ENCODE data around the gene RBFOX1.

The RBFOX1 gene

DNA sequence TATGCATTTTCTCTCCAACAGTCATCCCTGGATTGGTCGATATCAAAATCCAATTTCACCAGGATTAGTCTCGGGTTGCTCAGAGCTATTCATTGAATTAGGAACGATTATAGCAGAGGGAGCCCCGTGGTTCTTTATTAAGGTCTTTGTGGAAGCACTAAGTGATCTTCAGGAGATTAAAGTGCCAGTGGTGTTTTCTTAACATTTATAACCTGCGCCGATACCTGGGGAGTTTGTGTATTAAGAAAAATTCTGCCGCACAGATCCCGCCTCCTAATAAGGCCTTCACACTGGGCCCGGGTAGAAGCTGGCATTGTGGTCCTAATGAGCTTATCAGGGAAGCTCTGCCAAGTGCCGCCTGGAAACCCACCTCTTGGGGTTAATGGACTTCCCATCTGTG lies 238.7 kb downstream of the RBFOX1 start:
- Histone ChIP-seq H3K4me3 (no peak overlapping the region), H3K27ac (no peak overlapping the region)
- no peak for DNase-seq (ENCODE audit: low spot score)
- TF ChIP-seq, protein P1, sequence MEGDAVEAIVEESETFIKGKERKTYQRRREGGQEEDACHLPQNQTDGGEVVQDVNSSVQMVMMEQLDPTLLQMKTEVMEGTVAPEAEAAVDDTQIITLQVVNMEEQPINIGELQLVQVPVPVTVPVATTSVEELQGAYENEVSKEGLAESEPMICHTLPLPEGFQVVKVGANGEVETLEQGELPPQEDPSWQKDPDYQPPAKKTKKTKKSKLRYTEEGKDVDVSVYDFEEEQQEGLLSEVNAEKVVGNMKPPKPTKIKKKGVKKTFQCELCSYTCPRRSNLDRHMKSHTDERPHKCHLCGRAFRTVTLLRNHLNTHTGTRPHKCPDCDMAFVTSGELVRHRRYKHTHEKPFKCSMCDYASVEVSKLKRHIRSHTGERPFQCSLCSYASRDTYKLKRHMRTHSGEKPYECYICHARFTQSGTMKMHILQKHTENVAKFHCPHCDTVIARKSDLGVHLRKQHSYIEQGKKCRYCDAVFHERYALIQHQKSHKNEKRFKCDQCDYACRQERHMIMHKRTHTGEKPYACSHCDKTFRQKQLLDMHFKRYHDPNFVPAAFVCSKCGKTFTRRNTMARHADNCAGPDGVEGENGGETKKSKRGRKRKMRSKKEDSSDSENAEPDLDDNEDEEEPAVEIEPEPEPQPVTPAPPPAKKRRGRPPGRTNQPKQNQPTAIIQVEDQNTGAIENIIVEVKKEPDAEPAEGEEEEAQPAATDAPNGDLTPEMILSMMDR (IDR thresholded peaks at IDR 0.05), result no peak

GRCh38 chr16:7577588-7577987 lies 244.9 kb downstream of the RBFOX1 start:
- no peak for DNase-seq (ENCODE audit: low spot score)
- TF ChIP-seq, protein P1 (IDR thresholded peaks at IDR 0.05), result no peak
- no peak overlapping the region for H3K27ac ChIP-seq
- no peak overlapping the region for H3K4me3 ChIP-seq

DNA sequence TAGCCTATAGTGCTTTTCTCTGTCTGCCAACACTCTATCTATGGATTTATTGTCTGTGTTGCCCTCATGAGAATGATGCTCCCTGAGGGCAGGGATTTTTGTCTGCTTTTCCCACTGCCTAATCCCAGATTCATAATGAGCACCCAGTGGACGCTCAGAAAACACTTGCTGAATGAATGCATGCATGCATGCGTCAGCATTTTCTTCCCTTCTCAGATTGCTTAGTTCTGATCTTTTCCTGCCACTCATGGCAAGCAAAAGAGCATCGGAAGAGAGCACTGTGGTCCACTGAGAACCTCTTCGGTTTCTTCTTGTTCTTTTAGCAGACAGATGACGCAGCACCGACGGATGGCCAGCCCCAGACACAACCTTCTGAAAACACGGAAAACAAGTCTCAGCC lies 246.8 kb downstream of the RBFOX1 start:
- TF ChIP-seq, protein P1 (IDR thresholded peaks at IDR 0.05), result no peak
- no peak for DNase-seq (ENCODE audit: low spot score)
- Histone ChIP-seq H3K27ac (no peak overlapping the region), H3K4me3 (no peak overlapping the region)

- Histone ChIP-seq H3K4me3 (no peak overlapping the region), H3K27ac (no peak overlapping the region)
- TF ChIP-seq, protein P1 (IDR thresholded peaks at IDR 0.05), result no peak
- DNase-seq (ENCODE audit: low spot score), result no peak
Measured at GRCh38 chr16:7581175-7581574, 248.5 kb downstream of the RBFOX1 start.

- TF ChIP-seq, protein P1 (IDR thresholded peaks at IDR 0.05), result no peak
Measured at GRCh38 chr16:7583396-7583795, 250.8 kb downstream of the RBFOX1 start.

GRCh38 chr16:7584561-7584960 lies 251.9 kb downstream of the RBFOX1 start:
- DNase-seq (ENCODE audit: low spot score), result no peak
- Histone ChIP-seq H3K4me3 (no peak overlapping the region), H3K27ac (no peak overlapping the region)
- TF ChIP-seq, protein P1 (IDR thresholded peaks at IDR 0.05), result no peak

More at GRCh38 chr16:7583396-7583795, 250.8 kb downstream of the RBFOX1 start:
- H3K27ac ChIP-seq, result no peak overlapping the region
- DNase-seq (ENCODE audit: low spot score), result no peak
- no peak overlapping the region for H3K4me3 ChIP-seq

DNA sequence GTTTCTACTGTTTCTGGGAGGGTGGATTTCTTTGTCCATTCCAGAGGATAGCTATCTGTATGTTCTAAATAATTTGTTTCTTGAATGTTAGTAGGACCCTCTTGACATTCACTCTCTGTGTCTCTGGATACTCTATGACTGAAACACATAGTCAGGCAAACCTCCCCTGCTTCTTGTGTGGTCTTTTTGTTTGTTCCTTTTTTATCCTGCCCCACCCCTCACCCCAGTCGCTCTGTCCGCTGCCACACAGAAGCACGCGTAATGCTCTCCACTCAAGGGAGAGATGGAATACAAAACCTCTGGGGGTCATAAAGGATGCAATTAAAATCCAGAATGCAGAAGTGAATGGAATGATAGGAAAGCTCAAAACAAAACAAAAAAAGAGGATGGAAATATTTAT lies 253.1 kb downstream of the RBFOX1 start:
- no peak overlapping the region for H3K27ac ChIP-seq
- H3K4me3 ChIP-seq, result no peak overlapping the region
- TF ChIP-seq, protein P1 (IDR thresholded peaks at IDR 0.05), result no peak
- DNase-seq (ENCODE audit: low spot score), result no peak
